ENCODE results near the gene HNRNPH2.
A peak's percentile ranks its signal among the peaks of the same experiment; 100 is the strongest.

Gene HNRNPH2

DNA sequence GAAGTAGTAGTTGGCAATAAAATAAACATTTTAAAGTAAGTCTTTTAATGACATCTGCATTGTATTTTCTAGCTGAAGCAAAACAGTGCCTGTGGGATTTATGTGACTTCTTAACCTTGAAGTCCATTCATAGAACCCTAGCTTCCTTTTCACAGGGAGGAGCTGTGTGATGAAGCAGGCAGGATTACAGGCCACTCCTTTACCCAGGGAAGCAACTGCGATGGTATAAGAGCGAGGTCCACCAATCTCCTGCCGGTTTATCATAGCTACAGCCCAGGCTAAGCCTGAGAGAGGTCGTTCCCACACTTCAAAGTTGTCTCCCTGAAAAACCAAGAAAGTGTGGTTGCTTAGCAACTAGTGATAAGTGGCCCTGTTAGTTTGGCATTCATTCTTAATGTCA is 10.2 kb upstream of the HNRNPH2 start:
- no peak for DNase-seq

DNA sequence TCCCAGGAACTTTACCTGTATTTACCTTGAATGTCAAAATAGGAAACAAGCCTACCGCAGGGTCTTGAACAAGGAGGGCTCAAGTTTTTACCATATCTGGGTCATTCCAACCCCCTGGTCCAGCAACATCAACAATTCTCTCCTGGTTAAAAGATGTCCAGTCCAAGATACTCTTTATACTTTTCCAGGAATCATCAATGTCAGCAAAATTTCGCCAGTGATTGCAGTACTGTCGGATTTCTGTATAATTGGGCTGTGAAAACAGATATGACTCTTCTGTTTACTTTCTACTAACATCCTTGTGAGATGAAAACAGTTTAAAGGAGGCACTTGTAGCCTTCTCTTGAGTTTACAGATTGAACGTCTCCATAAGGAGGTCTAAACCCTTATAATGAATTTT is 9.3 kb upstream of the HNRNPH2 start:
- no peak for DNase-seq

DNA sequence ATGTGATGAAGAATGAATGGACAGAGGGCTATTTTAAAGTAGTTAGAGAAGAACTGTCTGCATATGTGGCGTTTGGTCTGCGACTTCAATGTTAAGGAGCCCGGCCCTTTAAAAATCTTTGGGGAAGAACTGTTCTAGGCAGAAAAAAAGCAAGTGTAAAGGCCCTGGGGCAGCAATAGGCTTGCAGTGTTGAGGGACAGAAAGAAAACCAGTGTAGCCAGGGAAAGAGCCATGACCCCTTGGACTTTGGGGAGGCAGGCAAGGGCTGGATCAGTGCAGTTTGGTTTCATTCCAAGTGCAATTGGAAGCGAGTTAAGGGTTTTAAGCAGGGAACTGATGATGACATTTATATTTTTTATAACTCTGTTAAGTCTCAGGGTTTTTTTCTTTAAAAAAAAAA is 8.2 kb upstream of the HNRNPH2 start:
- DNase-seq: no peak

DNA sequence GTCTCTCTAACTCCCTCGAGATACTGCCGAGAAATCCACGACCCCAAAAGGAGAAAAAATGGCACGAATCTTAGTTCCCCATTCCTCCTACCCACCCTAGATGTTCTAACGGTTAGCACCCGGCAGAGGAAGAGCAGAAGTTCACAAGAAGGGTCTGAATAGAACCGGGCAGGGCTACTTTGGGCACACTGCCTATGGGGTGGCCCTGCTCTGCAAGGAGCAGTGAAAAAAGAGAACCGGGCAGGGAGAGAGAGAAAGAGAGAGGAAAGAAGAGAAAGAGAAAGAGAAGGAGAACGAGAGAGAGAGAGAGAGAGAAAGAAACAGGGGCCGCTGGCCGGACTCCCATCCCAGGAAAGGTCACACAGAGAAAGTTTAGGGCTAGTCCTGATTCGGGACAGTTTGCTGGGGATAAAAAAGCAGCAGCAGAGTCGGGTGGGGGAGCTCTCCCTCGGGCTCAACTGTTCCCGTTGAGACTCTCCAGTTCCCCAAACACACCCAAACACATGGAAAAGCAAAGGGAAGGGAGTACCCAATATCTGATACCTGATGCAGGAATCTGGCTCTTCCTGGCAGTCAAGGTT is 765 bp upstream of the HNRNPH2 start:
- no peak for DNase-seq

DNA sequence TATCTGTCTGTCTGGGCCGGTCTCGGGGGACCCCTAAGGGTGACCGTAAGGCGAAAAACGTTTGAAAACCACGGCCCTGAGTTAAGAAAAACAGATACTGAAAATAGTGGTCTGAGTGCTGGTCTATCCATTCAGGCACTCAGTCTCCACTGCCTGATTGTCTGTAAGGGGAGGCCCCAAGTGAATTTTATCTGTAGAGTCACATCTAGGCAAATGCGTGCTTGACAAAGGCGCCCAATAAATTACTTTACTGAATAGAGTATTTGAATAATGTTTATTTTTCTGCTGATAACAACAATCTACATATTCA is 465 bp downstream of the HNRNPH2 start:
- no peak for DNase-seq

DNA sequence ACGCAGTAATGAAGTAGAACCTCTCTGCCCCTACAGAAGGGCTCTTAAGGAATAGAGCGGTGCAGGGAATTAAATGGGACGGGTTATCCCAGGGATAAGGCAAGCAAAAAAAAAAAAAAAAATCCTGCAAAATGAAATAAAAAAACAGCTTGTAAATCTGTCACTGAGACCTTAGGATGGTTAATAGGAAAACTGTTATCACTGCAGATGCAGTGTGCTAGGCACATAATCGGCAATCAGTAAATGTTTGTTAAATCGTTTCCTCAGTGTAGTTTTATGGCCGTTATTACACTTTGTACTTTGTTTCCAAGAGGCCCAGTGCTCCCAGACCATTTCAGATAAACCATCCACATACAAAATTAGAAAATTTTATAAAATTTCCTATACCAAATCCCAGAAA is 1.0 kb downstream of the HNRNPH2 start:
- DNase-seq: no peak

DNA sequence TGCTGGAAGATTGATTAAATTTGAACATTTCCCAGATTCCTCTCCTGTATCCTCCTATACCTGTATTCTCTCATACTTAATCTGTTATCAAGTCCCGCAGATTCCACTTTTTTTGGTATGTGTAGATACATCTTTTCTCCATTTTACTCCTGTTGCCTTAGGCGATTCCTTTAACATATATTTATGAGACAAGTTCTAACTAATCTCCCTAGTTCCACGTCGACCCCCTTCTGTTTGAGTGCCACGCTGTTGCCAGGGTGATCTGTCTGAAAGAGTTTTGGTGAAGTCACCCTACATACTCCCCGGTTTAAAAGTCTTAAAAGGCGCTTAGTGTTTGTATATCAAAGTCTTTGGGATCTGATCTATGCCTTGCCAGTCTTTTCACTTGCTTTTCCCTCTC is 2.4 kb downstream of the HNRNPH2 start:
- no peak for DNase-seq

DNA sequence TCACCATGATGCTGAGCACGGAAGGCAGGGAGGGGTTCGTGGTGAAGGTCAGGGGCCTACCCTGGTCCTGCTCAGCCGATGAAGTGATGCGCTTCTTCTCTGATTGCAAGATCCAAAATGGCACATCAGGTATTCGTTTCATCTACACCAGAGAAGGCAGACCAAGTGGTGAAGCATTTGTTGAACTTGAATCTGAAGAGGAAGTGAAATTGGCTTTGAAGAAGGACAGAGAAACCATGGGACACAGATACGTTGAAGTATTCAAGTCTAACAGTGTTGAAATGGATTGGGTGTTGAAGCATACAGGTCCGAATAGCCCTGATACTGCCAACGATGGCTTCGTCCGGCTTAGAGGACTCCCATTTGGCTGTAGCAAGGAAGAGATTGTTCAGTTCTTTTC is 4.0 kb downstream of the HNRNPH2 start:
- no peak for DNase-seq

DNA sequence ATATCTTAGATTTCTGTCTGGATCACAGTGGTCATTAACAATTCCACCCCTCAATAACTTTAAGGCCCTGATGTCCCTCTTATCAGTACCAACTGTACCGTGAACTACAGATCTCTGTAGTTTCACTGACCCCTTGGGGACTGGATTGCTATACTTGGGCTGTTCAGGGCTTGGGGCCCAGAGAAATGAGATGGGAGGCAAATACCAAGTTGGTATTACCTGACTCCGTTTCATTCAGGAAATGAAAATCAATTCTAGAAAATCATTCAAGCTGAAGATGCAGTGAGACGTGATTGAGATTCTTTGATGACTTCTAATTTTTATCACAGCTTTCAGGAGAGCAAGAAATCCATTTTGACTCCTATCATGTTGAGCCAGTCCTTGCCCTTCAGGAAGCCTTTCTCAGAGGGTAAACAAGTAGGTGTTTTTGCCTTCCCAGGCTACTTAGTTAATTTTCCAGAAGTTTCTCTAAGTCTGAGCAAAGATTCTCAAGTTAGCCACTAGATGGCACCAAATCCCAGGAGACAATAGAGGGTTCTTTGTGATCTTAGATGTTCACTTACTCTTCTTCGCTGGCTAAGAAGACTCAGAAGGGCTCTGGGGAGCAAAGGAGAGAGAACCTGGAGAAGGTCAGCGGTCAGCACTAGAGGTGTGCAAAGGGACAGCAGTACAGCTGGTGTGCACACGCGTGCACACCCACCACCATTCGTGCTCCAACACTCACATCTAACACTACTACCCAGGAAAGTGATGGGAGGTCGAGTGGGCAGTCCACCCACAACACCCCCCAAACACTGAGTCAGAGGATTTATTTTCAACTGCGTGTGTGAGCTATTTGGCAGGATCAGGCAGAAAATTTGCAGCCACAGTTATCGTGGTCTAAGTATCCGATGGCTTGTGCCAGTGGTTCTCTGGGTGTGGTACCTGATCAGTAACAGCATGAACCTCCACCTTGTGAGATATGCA is 7.4 kb downstream of the HNRNPH2 start:
- peak; percentile 58 for DNase-seq

DNA sequence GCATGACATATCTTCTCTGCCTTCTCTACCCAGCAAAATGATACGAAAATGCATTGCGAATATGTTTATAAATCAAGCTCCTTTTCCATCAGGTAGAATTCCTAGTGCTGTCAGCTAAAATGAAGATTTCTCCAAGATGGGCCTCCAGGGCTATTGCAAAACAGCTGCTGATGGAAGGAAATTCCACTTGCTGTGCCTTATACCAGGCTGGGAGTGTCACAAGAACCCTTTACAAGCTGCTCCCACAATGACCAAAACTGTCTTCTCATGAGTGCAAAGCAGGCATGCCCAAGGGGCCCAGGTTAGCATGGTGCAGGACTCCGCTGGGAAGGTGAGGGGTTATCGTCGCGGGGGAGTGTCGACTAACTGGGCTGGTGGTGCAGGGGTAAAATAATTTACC is 8.7 kb downstream of the HNRNPH2 start:
- no peak for DNase-seq

DNA sequence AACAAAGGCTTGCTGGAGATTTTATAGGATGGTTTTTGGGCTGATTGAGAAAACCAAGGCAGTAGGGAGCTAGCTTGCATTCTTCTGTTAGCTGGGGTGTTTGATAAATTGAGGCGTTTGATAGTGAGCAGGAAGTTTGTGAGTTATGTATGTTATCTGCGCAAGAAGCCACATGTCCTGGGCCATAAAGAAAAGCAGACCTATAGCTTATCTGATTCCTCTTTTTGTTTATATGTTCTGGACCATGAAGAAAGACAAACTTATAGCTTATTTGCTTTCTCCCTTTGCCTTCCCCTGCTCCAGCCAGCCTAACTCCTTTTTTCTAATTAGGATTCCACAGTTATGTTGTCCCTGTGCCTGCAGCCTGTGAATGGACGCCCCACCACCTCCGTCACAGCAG is 9.2 kb downstream of the HNRNPH2 start:
- no peak for DNase-seq

DNA sequence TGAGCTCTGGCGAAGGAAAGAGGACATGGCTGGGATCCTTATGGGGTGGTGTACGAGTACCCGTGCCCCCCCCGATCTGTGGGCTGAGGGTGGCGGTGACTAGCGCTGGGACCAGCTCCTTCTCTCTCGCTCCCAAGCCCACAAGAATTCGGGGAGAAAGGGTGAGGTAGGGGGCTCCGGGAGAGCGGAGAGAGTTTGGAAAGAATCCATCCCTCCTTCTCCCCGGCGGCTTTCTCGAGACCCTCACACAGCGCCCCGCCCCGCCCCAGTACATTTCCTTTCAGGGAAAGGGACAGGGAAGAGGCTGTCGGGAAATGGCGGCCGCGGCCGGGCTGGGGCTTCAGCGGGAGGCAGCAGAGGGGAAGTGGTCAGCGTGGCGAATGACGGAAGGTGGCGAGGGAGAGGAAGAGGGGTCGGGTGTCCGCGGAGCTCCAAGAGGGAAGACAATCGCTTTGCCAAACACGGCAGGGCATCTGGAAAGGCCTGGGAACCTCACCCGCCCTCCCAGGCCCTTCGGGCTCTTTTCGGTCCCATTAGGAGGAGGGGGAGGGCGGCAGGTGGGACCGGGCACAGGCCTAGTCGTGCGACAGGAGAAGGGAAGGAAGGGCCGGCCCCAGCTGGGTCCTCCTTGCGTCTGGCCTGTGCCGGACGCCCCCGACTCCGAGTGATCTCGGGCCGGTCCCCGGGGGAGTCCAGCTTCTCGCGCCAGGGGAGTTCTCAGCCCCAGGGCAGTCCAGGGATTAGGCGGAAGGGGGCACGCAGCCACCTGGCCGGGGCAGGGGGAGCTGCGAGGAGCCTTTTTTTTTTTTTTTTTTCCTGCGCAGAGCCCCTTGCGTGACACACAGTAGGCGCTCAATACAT is 10.2 kb downstream of the HNRNPH2 start:
- DNase-seq: peak; percentile 41

DNA sequence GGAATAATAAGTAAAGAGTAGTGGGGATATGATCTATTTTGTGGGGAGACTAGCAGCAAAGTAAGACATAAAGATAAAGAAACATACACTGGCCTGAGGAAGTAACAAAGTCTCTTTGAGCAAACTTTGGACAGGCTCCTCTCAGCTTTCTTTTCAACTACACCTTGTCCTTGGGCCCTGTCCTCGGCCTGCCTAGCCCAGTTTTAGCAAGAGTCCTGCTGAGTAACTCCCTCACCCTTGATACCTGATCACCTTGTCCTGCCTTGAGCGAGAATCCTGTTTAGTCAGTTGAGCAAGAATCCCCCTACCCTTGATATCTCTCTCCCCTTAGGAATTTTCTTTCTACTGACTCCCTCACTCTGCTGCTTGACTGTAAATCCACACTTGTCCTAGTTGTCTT is 11.5 kb downstream of the HNRNPH2 start:
- DNase-seq: no peak

DNA sequence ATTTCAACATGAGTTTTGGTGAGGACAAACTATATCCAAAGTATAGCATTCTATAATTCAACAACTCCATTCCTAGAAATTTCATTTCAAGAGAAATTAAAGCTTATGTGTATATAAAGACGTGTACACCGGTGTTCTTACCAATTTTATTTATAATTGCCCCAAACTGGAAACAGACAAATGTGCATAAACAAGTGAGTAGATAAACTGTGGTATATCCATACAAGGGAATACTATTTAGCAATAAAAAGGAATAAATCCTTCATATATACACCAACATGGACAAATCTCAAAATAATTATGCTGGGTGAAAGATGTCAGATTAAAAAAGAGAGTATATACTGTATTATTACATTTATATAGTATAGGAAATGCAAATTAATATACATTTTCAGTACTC is 19.9 kb downstream of the HNRNPH2 start:
- DNase-seq: no peak

DNA sequence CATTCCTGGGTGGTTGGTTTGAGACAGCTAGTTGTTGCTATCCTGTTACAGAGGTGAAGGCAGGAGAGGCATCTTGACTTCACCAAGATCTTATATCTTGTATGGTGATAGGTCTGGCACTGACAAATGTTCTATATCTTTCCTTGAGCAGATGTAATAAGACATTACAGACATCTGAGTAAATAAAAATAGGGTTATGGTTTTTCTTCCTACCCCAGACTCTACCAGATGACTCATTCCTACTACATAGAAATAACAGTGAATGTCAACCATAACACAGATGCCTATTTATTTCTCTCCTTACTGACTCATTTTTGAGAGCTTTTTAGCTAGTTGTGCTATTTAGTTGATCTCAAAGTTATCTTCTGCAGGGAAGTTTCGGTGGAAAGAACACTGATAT is 21.9 kb downstream of the HNRNPH2 start:
- DNase-seq: peak; percentile 68

DNA sequence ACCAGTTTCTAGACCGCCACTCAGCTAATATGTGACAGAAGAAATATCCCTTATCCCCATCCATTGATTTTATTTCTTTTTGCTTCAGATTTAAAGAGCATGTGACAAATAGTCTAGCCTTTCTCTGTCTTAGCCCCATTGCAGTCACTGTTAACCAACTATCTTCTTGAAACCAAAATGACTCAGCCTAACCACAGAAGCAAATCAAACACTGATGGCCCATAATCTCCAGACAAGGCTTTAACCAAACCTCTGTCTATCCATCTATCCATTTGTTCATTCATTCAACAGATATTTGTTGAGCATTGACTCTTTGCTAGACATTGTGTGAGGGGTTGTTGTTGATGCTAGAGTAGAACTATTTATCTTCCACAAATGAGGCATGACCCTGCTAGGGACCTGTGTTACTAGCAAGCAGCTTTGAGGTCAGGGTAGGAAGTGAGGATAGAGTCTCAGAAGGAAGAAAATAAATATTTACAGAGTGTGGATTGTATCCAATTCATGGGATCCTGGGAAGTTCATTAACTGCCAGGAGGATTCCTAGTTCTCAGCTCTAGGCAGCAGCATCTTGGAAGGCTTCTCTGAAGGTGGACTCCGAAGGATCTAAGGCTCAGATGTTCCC is 22.5 kb downstream of the HNRNPH2 start:
- DNase-seq: peak; percentile 61

DNA sequence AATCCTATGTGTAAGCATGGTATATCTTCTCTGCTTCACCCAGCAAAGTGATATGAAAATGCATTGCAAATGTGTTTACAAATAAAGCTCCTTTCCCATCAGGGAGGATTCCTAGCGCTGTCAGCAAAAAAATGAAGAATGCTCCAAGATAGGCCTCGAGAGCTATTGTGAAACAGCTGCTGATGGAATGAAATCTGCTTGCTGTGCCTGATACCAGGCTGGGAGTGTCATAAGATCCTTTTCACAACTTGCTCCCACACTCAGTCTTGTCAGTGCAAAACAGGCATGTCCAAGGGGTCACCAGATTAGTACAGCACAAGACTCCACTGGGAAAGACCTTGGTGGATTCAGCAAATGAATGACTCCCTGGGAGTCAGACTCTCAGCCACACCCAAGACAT is 34.1 kb downstream of the HNRNPH2 start:
- DNase-seq: no peak

DNA sequence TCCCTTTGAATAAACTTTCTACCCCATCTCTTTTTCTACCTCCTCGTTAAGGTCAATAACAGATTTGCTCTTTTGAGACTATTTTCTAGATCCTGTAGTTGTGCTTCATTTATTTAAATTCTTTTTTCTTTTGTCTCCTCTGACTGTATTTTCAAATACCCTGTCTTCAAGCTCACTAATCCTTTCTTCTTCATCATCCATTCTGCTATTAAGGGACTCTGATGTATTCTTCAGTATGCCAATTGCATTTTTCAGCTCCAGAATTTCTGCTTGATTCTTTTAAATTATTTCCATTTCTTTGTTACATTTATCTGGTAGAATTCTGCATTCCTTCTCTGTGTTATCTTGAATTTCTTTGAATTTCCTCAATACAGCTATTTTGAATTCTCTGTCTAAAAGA is 41.3 kb downstream of the HNRNPH2 start:
- DNase-seq: no peak

DNA sequence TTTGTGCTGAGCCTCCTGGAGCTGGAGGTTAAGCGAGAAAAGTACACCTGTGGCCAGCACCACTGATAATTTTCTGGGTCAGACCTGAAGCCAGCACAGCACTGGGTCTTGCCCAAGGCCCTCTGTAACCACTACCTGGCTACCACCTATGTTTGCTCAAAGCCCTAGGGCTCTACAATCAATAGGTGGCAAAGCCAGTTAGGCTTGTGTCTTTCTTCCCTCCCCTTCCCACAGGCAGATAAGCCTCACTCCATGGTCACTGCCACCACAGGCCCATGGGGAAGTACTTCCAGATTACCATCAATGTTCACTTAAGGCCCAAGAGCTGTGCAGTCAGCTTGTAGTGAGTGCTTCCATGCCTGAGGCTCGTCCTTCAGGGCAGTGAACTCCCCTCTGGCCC is 42.1 kb downstream of the HNRNPH2 start:
- no peak for DNase-seq

DNA sequence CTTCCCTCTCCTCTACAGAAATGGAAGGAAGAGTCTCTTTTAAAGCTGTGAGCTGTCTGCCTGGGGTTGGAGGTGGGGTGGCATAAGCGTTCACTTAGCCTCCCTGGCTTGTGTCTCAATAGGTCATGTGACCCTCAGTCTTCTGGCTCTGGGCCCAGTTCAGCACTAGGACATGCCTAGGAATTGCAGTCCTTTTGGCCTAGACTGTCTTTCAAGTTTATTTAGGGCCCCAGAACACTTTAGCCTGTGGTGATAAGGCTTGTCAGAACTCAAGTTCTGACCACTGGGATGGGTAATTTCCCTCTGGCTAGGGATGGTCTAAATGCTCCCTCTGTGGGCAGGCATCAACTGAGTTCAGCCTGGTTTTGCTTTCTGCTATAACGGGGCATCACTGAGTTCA is 42.9 kb downstream of the HNRNPH2 start:
- DNase-seq: no peak

DNA sequence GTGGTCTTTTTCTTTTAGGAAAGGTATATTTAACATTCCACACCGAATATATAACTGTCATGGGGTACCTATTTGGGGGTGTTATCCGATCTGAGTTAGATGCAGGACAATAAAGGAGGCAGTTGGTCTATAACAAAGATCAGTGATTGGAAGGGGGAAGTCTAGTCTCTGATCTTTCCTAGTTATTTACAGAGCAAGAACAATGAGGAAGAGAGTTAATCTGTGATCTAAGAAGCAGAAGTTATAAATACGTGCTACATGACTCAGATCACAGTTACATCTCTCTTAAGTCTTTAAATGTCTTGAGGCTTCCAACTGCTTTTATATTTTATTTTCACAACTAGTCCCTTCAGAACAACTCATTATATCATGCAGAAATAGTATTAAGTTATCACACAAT is 44.0 kb downstream of the HNRNPH2 start:
- DNase-seq: no peak

DNA sequence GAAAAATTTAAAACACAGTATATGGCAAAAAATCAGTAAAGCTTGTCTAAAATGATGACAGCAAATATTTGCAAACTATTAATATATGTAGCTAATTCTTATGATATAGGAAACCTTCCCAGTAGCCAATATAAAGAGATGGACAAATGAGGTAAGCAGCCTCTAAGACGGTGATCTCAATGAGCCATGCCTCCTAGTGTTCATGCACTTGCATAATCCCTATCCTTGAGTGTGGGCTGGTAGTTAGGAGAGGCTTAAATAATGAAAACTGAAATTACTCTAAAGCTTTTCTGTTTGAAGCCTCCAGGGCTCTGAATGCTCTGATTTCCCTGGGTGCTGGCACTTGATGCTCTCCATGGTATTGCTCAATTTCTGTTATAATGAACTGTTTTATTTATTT is 52.6 kb downstream of the HNRNPH2 start:
- no peak for DNase-seq

DNA sequence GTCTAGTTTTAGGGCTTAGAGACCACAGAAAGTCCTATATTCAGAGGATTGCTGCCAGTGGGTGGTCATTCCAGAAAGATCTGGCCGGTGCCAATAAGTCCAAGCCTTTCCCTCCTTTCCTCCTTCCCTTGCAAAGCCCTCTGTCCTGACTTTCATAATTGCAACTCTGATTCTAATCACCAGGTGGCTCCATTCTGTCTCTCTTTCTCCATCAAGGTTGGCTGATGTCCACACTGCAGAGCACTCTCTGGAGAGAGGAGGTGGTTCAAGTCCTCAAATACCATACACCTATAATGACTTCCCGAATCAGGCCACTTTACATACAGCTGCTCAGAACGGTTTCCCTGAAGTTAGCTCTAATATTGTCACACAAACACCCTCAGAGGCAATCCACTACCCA is 54.9 kb downstream of the HNRNPH2 start:
- peak; percentile 23 for DNase-seq

All from HCEC 1CT (cell line).